Kidney epithelial cell (primary cell): ENCODE results near the gene PLA2G5. TPM values are rescaled to one million over a fixed set of nuclear protein-coding genes. Genes with fewer than 3 reads are reported as not detected.

Experiments used
- DNase-seq: peaks from one replicate; pipeline ENCODE4 v3.0.0-alpha.2; 2010; ENCODE audit warnings: low read depth
- H3K27me3 ChIP-seq: 2 replicates; pipeline ENCODE4 v1.6.0; 2011; ENCODE audit warnings: low read length; ENCODE audit not compliant: control insufficient read depth, insufficient read depth
- H3K36me3 ChIP-seq: 2 replicates; pipeline ENCODE4 v1.5.1; 2011; ENCODE audit warnings: low read length; ENCODE audit not compliant: control insufficient read depth, insufficient read depth
- H3K4me3 ChIP-seq: 2 replicates; pipeline ENCODE4 v1.5.1; 2011; ENCODE audit warnings: low read depth, mild to moderate bottlenecking, control low read depth, low read length
- total RNA-seq: library from RNA; depleted of rRNA; stranded (reverse); fragments of >200 nt; gene quantifications from 2 replicates; pipeline ENCODE4 v1.2.3, GENCODE V29; 2015
- TF ChIP-seq, protein P1 (sequence below): IDR thresholded peaks from 2 replicates; pipeline ENCODE4 v1.5.1; 2011; ENCODE audit warnings: mild to moderate bottlenecking, moderate library complexity, low read length, control low read depth, inconsistent platforms; ENCODE audit not compliant: insufficient read depth, poor library complexity, severe bottlenecking

Gene PLA2G5
- total RNA-seq, 1 donor from 2014 or later = not detected

DNA sequence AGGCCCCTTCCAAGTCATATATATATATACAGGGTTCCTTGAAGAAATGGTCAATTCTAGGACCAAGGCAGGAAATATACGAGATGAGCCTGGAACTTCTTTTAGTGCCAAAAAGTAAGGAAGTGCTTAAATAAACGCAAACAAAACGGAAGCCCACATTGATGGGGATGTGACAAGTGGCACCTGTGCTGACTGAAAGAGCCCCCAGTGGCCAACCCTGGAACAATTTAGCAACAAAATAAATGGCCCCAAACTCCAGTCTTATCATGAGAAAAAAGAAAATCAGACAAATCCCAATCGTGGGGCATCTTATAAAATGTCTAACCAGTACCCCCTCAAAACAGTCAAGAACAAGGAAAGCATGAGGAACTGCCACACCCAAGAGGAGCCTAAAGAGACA lies 17.7 kb downstream of the PLA2G5 start:
- TF ChIP-seq, protein P1, sequence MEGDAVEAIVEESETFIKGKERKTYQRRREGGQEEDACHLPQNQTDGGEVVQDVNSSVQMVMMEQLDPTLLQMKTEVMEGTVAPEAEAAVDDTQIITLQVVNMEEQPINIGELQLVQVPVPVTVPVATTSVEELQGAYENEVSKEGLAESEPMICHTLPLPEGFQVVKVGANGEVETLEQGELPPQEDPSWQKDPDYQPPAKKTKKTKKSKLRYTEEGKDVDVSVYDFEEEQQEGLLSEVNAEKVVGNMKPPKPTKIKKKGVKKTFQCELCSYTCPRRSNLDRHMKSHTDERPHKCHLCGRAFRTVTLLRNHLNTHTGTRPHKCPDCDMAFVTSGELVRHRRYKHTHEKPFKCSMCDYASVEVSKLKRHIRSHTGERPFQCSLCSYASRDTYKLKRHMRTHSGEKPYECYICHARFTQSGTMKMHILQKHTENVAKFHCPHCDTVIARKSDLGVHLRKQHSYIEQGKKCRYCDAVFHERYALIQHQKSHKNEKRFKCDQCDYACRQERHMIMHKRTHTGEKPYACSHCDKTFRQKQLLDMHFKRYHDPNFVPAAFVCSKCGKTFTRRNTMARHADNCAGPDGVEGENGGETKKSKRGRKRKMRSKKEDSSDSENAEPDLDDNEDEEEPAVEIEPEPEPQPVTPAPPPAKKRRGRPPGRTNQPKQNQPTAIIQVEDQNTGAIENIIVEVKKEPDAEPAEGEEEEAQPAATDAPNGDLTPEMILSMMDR = no peak
- DNase-seq = no peak
- Histone ChIP-seq H3K36me3 (no peaks in the 10 kb centered on the region), H3K27me3 (no peaks in the 10 kb centered on the region), H3K4me3 (no peak overlapping the region)

DNA sequence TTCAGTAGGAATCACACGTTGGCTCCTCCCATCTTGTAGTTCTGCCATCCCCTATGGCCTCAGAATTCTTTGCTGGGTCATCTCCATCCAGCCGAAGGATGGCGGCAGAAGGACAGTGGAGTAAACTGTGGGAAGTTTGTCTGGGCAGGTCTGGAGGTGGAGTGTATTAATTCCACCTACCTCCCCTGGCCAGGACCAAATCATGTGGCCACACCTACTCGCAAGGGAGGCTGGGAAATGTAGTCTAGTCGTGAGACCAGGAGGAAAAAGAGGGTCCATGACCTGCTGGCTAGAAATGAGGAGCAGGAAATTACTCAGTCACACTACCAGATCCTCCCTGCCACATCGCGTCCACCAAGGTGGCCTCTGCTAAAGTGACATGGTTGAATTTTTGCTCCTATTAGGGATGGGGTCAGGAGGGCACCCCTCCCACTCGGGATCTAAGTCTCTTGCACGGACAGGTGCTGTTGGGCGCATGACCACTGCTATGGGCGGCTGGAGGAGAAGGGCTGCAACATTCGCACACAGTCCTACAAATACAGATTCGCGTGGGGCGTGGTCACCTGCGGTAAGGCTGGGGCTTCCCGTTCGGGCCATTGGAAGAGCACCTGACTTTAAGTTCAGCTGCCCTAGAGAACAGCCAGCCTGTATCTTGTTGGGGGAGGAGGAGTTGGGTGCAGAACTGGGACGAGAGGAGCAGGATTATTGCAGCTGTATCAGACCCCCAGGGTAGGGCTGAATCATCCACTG lies 19.5 kb downstream of the PLA2G5 start:
- no peak for DNase-seq
- H3K36me3 ChIP-seq = no peaks in the 10 kb centered on the region
- no peaks in the 10 kb centered on the region for H3K27me3 ChIP-seq
- TF ChIP-seq, protein P1 = no peak
- H3K4me3 ChIP-seq = no peak overlapping the region

DNA sequence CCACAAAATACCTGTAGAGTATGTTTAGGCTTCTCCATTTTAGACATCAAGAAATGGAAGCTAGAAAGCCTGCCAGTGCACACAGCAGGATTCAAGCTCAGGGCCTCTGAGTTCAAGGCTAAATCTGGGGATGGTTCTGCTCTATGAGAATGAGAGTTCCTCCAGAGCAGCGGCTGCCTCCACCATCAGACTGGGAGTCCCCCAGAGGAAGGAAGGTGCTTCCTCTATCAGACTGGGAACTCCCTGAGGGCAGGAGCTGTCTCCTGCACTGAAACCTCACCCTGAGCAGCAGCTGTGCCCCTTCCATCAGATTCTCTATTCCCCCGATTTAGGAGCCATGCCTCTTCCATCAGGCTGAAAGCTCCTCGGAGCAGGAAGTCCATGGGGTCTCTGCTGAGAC lies 20.1 kb downstream of the PLA2G5 start:
- TF ChIP-seq, protein P1 = no peak
- H3K4me3 ChIP-seq = no peak overlapping the region

DNA sequence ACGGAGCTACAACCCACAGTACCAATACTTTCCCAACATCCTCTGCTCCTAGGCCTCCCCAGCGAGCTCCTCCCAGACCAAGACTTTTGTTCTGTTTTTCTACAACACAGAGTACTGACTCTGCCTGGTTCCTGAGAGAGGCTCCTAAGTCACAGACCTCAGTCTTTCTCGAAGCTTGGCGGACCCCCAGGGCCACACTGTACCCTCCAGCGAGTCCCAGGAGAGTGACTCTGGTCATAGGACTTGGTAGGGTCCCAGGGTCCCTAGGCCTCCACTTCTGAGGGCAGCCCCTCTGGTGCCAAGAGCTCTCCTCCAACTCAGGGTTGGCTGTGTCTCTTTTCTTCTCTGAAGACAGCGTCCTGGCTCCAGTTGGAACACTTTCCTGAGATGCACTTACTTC lies 20.6 kb downstream of the PLA2G5 start:
- no peak overlapping the region for H3K4me3 ChIP-seq
- no peaks in the 10 kb centered on the region for H3K27me3 ChIP-seq
- no peak for DNase-seq
- TF ChIP-seq, protein P1 = no peak
- no peaks in the 10 kb centered on the region for H3K36me3 ChIP-seq

More for the DNA sequence above, 20.1 kb downstream of the PLA2G5 start:
- H3K36me3 ChIP-seq = no peaks in the 10 kb centered on the region
- no peaks in the 10 kb centered on the region for H3K27me3 ChIP-seq
- DNase-seq = no peak

DNA sequence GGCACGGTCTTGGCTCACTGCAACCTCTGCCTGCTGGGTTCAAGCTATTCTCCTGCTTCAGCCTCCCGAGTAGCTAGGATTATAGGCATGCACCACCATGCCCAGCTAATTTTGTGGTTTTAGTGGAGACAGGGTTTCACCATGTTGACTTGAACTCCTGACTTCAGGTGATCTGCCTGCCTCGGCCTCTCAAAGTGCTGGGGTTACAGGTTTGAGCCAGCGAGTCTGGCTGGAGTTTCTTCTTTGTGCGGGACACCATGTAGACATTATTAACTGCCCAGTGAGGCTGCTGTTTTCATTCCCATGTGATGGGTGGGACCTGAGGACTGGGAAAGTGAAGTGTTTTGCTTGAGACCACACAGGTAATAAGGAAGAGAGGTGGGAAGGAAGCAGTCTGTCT lies 23.3 kb downstream of the PLA2G5 start:
- Histone ChIP-seq H3K36me3 (no peaks in the 10 kb centered on the region), H3K27me3 (peaks cover 4% of the 10 kb centered on the region), H3K4me3 (no peak overlapping the region)
- TF ChIP-seq, protein P1 = no peak
- no peak for DNase-seq

DNA sequence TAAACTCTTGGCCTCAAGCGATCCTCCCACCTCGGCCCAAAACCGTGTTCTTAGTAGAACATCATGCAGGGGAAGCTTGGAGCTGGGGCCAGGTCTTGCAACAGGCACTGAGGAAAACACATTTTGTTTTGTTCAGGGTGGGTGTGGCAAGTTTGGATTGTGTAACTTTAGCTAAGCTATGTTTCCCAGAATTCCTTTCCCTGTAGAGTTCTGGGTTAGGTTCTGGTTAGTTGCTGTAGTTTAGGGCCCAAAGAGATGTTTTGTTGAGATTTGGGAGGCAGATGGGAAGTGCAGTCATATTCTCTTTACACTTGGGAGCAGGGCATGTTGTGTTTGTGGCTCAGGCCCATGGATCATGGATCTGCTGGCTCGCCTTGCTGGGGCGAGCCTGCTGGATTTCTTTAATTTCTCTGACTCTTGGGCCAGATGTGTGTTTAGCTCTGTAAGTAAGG lies 24.0 kb downstream of the PLA2G5 start:
- Histone ChIP-seq H3K36me3 (no peaks in the 10 kb centered on the region), H3K4me3 (no peak overlapping the region), H3K27me3 (peaks cover 4% of the 10 kb centered on the region)
- no peak for DNase-seq
- TF ChIP-seq, protein P1 = no peak
